Measurements from ENCODE around the gene ZNF283.

Gene ZNF283

GRCh38 chr19:43826787-43827754 is at the start of gene ZNF283:
TSS of gene ZNF283 (plus strand) at chr19:43827321. CDS start at chr19:43833505, 6,184 bp downstream.
- DNase-seq (ENCODE audit: low spot score) = peak; percentile 94

GRCh38 chr19:43778651-43779050 is 48.5 kb upstream of the ZNF283 start:
- no peak for DNase-seq (ENCODE audit: low spot score)

DNA sequence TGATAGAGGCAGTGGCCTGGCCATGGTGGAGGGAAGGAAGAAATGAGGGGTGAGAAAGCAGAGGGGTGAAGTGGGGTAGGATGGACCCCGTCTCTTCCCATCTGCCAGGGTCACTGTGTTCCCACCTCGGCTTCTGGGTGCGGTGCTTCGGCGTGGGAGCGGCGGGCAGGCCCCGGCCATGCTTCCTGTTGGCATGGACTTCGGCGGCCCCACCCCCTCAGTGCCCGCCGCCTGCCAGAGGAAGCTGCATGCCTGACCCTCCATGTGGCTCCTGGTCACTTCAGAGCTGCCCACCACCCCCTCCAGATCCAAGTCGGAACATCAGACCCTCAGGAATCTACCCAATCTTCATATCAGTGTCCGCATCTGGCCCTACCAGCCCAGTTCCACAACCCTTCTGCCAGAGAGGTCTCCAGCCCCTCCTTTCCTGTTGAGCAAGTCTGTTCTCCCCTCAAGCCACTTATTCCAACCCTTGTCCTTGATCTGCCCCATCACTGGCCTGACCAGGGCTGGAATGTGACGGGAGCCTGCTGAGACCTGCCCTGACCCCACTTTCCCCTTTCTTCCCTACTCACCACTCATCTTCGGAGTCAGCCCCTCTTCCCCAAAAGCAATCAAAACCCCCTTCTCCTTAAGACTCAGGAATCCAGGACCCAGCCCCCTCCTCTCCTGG is 47.8 kb upstream of the ZNF283 start:
- no peak for DNase-seq (ENCODE audit: low spot score)

DNA sequence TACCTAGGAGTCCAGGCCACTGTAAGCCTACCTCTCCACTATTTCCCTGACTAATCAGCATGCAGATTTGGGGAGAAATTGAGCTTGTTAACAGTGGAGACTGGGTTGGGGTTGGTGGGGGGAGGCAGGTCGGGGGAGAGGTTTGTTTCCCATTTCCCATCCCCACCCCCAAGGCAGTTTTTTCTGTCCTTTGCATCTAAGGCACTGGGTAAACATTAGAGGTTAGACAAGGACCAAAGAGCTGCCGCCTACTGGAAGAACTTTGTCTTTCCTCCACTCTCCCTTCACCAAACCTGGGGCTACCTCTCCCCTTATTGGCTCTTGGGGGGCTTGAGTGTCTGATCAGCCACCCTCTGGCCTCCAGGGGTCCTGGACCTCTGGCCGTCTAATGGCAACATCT is 47.3 kb upstream of the ZNF283 start:
- DNase-seq (ENCODE audit: low spot score) = peak; percentile 51

DNA sequence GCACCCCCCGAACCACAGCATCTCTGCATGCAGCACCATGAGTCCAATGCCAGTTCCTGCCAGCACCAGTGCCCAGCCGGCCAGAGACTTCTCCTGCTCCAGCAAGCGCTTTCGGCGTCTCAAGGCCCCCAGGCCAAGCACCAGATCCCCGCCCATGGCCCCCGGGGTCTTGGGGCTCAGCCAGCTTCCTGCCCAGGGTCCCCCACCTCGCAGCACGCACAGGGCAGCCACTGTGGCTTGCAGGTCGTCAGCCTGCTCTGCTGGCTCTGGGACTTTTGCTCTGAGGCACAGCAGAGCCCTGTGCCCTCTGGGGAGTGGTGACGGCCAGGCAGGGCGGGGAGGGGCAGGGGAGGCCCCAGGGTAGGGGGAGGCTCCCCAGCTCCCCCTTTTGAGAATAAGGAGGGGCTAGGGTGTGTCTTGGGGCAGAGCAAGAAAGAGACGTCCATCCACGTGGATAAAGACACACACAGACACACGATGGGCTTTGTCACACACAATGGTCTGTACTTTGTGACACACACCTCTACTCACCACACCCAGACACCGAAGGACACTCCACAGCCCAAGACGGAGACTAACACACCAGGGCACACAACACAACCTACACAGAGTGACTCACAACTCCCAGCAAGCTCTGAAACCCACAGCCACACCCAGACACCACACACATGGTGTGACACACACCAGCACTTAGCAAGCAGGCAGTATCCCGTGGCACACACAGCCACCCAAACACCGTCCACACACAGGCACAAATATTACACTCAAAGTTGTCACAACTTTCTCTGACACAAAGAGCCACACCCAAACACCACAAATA is 46.2 kb upstream of the ZNF283 start, which contains the start of gene KCNN4:
TSS of gene KCNN4 (minus strand) at position 268 of the 820 bp plus-strand sequence. CDS start at position 156, 112 bp downstream.
- DNase-seq (ENCODE audit: low spot score) = peak; percentile 94

DNA sequence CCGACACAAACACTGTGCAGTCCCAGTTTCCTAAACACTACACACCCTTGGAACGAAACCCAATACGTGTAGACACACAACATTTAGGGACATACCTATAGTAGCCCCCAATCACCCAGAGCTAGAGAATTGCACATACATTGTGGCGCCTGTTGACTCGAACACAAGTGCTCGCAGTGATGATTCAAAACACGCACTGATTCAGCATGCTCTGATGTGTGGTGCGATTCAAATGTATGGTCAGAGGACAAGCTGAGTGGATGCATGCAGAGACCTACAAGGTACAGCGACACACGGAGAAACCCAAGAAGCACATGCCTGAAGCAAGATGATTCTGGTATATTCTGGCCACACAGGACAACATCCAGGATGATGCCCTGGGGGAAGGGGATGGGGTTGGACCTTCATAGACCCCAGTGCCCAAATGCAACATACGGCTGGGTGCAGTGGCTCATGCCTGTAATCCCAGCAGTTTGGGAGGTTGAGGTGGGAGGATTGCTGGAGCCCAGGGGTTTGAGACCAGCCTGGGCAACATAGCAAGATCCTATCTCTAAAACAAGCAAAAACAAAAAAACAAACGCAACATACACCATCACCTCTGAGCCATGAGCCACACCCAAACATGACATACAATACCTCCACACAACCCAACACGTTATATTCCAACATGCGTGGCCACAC is 45.4 kb upstream of the ZNF283 start:
- DNase-seq (ENCODE audit: low spot score) = peak; percentile 58

DNA sequence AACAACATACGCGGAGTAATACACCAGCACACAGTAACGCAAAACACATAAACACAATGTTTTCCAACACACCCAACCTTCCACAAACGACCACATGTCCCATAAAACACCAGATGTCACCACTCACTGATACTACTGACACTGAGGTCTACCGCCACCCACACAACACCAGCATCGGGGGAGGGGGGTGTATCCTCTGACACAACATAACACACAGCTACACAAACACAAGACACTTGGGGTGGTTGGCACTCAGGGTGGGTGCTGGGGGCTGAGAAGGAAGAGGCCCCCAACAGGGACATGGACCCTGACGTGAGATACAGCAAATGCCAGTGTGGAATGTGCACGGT is 44.8 kb upstream of the ZNF283 start:
- DNase-seq (ENCODE audit: low spot score) = no peak

- DNase-seq (ENCODE audit: low spot score) = no peak
Measured at GRCh38 chr19:43782689-43783231, 44.4 kb upstream of the ZNF283 start.

DNA sequence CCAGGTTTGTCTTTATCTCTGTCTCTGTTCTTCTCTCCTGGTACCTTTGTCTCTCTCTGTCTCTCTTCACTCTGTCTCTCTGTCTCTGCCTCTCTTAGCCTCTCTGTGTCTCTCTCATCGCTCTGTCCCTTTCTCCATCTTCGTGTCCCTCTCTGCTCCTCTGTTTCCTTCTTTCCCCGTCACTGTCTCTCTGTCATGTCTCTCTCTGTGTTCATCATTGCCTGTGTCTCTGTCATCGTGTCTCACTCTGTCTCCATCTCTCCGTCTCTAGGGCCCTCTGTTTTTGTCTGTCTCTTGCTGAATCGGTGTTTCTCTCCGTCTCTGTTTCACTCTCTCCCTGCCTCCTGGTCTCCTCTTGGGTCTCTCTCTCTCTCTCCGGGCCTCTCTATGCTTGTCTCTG is 43.5 kb upstream of the ZNF283 start:
- no peak for DNase-seq (ENCODE audit: low spot score)

DNA sequence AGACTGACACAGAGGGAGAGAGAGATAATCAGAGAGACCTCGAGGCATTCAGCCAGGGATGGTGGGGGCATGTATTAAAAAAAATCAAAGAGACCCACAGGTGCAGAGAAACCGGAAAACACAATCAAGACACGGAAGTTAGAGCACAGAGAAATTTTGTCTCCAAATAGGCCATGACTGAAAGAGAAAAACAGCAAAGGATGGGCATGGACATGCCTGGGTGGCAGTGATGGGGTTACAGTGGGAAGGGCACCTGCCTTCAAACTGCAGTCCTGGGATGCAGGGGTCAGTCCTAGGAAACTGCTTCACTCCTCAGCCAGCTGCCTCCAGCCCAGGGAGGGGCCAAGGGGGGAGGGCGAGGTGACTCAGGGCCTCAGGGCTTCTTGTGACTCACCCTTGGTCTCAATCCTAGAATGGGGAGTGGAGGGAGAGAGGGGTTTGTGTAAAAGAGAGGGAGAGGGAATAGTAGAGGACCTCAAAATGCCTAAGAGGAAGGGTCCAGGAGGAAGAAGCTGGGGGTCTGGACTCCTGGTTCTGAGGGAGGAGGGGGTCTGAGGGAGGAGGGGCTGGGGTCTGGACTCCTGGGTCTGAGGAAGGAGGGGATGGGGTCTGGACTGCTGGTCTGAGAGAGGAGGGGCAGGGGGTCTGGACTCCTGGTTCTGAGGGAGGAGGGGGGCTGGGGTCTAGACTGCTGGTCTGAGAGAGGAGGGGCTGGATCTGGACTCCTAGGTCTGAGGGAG is 42.7 kb upstream of the ZNF283 start:
- peak; percentile 85 for DNase-seq (ENCODE audit: low spot score)

DNA sequence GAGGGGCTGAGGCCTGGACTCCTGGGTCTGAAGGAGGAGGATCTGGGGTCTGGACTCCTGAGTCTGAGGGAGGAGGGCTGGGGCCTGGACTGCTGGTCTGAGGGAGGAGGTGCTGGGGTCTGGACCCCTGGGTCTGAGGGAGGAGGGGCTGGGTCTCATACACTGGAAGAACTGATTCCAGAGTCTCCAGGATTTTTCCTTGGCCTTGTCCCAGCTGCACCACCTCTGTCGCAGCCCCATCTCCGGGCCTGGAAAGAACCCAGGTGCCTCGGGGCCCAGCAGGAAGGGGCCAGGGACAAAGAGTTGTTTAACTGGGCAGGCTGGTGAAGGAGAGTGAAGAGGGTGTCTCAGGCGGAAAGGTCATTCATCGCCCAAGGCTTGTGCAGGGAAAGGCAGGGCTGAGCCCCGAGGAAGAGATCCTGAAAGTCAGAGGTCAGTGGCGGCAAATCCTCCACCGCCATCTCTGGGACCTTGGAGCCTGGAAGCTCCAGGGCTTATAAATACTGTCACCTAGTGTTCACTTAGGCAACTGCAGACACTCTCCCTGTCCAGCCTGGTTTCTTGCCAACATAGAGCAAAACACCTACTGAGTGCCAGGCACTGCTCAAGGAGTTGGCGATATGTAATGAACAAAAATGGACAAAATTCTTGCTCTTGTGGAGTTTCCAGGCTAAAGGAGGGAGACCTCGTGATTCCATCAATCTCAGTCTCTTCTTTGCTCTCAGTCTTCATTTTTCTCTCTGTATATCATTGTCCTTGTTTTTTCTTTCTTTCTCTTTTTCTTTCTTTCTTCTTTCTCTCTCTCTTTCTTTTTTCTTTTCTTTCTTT is 41.9 kb upstream of the ZNF283 start:
- DNase-seq (ENCODE audit: low spot score) = peak; percentile 91

DNA sequence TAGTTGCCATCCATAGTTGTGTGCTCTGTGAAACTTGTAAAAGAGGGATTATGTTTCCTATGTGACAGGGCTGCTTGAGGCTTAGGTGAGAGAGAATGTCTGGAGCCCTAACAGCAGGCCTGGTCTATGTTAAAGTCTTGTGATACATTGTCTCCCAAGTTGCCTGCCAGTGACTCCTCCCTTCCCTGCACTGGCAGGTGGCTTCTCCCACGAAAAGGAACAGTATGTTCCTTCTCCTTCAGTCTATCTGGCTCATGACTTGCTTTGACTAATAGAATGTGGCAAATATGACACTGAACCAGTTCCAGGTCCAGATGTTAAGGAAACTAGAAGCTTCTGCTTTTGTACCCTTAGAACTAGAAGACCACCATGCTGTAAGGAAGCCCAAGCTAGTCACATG is 40.5 kb upstream of the ZNF283 start:
- DNase-seq (ENCODE audit: low spot score) = no peak

DNA sequence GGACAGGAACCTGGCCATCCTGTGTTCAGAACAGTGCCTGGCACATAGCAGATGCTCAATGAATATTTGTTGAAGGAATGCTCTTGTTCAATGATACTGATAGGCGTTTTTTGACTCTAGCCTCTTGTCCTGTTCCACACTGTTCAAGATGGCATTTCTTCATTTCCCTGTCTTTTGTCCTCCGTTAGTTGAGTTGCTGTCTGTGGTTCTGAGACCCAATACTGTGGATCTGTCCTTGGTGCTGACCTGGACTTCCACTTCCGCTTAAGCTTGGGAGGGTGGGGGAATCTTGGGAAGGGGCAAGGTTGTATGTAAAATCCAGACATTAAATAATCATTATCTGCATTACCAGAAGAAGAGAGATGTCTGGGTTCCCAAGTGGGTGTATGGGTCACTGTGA is 38.1 kb upstream of the ZNF283 start:
- peak; percentile 55 for DNase-seq (ENCODE audit: low spot score)

DNA sequence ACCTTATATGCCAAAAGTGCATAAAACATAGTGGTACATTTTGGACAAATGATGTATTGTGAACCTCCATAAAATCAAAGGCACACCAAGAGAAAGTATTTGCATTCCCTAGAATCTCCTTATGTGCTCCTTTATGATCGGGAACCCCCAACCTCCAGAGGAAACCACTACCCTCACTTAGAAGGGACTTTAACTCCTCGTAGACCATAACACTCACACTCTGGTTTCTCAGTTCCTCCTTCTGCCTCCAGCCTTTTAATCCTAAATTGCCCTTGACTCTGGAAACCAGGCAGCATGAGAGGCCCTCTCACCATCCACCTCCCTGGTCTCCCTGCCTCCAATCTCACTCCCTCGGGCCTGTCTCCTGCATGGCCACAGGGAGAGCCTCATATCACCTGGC is 36.5 kb upstream of the ZNF283 start:
- no peak for DNase-seq (ENCODE audit: low spot score)

DNA sequence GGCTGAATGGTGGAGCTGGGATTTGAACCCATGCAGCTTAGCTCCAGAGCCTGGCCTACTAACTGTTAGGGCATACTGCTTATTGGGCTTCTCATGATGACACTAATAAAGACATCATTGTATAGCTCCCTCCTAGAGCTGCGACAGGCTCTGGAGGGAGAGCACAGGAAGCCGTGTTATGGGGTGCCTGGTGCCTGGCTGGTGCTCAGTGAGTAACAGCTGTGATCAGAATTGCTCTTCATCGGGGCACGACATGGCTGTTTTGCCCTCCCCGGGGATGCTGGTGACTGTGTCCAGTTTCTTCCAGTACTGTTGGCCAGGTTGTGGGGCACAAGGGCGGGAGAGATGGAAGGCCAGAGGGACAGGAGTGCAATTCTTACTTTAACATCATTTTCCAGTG is 30.0 kb upstream of the ZNF283 start:
- no peak for DNase-seq (ENCODE audit: low spot score)

DNA sequence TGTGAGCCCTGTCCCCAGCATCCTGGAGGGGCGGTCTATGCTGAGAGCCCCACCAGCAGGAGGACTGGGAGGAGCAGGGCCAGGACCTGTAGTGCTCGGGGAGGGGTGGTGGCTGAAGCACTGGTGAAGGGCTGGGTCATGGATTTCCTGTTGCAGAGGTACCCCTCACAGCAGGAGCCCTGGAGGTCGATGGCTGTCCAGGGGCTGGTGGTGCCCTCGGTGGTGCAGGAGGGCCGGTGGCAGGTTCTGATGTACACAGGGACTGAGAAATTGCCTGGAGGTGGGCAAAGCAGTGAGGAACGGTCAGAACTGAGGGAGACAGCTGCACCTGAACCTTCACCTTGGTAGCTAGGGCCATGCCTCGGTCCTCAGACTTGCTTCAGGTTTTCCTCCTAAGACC is 29.6 kb upstream of the ZNF283 start:
- no peak for DNase-seq (ENCODE audit: low spot score)

DNA sequence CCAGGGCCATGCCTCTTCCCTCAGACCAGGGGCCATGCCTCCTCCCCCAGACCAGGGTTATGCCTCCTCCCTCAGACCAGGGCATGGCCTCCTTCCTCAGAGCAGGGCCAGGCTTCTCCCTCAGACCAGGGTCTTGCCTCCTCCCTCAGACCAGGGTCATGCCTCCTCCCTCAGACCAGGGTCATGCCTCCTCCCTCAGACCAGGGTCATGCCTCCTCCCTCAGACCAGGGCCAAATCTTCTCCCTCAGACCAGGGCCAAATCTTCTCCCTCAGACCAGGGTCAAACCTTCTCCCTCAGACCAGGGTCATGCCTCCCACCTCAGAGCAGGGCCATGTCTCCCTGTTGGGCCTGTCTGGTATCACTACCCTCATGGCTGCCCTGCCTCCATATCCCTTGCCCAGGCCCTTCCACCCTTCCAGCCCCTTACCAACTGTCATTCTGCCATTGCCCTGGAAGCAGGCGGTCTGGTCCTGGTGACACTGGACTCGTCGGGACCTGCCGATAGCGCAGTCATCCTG is 29.0 kb upstream of the ZNF283 start:
- DNase-seq (ENCODE audit: low spot score) = no peak

DNA sequence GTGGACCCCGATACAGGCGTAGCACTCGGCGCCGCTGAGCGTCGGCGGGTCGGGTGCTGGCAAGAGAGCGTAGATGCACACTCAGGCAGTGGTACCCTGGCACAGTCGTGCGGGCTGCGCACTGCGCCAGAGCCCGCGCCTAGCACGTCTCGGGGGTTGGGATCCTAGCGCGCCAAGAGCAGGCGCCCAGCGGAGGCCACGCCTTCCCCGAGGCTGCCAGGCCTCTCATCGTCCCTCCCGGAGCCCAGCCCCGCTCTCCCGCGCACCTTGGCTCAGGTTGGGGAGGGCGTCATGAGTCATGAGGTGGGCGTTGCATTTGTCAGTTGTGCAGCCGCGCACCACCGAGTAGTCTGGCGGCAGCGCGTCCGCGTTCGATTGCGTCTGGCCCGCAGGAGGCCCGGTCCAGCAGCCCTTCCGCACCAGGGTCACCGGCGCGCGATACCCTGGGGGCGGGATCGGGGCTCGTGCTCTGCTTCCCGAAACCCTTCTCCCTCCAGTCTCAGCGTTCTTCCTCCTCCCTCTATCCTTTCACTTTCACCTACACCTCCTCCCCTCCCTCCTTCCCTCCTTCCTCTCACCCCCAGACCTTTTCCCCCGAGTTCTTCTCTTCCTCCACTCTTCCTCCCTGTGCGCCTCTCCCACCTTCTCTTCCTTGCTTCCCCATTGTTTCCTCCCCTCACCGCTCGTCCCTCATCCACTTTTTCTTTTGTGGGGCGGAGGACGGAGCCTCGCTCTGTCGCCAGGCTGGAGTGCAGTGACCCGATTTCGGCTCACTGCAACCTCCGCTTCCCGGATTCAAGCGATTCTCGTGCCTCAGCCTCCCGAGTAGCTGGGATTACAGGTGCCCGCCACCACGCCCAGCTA is 28.3 kb upstream of the ZNF283 start:
- peak; percentile 64 for DNase-seq (ENCODE audit: low spot score)
